Loucy (cell line): ENCODE measurements around the gene PLEKHN1.

Experiments
- EZH2phosphoT487 ChIP-seq: fragments of 200-600 bp; IDR thresholded peaks from 2 replicates; pipeline ENCODE4 v1.6.1; 2018; ENCODE audit warnings: antibody characterized with exemption, mild to moderate bottlenecking, moderate library complexity, borderline replicate concordance
- TF ChIP-seq, protein P1 (sequence below): fragments of 200-600 bp; sonication (generic); conservative IDR thresholded peaks from 2 replicates; pipeline ENCODE4 v1.5.1; 2014; ENCODE audit warnings: mild to moderate bottlenecking, antibody characterized with exemption, low read length

GRCh38 chr1:1003618-1004419 lies 37.5 kb downstream of the PLEKHN1 start:
- TF ChIP-seq, protein P1, sequence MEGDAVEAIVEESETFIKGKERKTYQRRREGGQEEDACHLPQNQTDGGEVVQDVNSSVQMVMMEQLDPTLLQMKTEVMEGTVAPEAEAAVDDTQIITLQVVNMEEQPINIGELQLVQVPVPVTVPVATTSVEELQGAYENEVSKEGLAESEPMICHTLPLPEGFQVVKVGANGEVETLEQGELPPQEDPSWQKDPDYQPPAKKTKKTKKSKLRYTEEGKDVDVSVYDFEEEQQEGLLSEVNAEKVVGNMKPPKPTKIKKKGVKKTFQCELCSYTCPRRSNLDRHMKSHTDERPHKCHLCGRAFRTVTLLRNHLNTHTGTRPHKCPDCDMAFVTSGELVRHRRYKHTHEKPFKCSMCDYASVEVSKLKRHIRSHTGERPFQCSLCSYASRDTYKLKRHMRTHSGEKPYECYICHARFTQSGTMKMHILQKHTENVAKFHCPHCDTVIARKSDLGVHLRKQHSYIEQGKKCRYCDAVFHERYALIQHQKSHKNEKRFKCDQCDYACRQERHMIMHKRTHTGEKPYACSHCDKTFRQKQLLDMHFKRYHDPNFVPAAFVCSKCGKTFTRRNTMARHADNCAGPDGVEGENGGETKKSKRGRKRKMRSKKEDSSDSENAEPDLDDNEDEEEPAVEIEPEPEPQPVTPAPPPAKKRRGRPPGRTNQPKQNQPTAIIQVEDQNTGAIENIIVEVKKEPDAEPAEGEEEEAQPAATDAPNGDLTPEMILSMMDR = no peak
- no peak for TF ChIP-seq EZH2phosphoT487
